ACHN (cell line): ENCODE measurements around the gene KRT2.

Experiments used
- DNase-seq: peaks from one replicate; pipeline ENCODE4 v3.0.0-alpha.2; 2015
- in situ Hi-C: cut with HindIII; loops from 2 replicates; pipeline ENCODE4 v1.10.0; 2017; ENCODE audit warnings: low sequenced_read_pairs, low pct_ligation_motif_present, low pct_unique_long_range_greater_than_20kb

The KRT2 gene

DNA sequence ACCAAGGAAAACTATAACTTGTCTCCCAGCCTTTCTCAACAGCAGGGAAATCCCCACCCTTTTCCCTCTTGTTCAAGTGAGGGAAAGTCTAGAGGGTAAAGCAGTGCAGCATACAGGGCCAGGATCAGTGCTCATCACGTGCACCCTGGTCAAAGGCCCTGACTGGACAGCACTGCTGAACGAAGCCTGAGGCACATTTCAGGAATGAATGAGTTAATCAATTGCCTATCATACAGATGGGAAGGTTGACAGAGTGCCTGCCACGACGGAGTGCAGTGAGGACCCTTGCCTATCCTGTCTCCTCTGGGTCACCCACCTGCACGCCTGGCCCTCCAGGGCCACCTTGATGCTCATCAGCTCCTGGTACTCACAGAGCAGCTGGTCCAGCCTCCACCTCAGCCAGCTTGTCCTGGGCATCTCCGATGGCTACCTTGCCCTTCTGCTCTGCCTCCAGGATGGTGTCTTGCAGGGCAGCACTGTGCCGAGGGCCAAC, 22.0 kb downstream of the KRT2 start:
- in situ Hi-C loops = no loop called here
- no peak for DNase-seq

- DNase-seq = no peak
- in situ Hi-C loops = no loop called here
Measured at GRCh38 chr12:52629281-52630007, 22.6 kb downstream of the KRT2 start.

- no peak for DNase-seq
- in situ Hi-C loops = no loop called here
Measured at GRCh38 chr12:52628841-52629240, 23.2 kb downstream of the KRT2 start.

- in situ Hi-C loops = no loop called here
- DNase-seq = no peak
Measured at GRCh38 chr12:52628111-52628507, 23.9 kb downstream of the KRT2 start.

DNA sequence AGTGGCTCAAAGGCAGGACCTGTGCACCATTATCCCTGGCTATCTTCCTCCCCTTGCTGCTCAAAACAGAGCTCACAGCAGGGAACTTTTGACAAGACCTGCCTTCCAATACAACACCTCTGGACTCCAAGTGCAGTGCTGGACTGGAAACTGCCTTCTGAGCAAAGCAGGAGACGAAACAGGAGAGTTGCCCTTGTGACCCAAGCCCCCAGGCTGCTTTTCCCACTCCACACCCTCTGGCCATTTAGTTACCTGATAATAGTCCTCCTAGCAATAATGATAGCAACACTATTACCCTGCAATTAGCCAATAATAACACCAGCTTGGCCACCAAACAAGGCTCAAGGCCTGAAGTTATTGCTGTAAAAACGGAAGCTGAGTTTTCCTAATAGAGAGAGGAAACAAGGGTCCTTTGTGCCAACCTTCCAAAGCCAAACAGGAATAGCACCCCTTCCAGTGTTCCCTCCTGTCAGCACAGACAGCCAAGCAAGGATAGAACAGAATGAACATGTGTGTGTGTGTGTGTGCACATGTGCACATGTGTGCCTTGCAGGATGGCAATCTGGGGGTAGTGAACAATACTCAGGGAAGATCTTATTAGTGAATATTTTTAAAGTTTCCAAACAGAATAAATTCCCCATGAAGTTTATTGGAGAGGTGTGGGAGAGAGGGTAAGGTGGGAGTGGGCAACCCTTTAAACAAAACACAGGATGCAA, 24.5 kb downstream of the KRT2 start:
- DNase-seq = no peak
- in situ Hi-C loops = no loop called here

GRCh38 chr12:52622349-52622748, 29.7 kb downstream of the KRT2 start:
- in situ Hi-C loops = no loop called here
- DNase-seq = no peak

DNA sequence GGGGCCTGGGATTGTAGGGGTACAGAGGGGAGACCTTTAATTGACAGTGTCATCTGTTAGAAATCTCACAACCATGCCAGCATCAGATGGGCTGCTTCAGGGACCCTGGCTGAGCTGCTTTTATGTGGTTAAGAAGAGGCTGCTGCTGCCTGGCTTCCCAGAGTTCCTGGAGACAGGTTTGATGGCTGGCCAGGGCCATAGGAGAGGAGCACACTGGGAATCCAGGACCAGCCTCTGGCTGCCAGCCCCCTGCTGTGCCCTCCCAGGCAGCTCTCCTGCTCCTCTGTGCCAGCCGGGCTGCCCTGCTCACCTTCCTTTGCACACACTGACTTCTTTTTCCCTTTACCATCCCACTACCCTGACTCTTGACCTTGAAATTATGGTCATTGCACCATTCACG, 33.1 kb downstream of the KRT2 start:
- in situ Hi-C loops = no loop called here
- no peak for DNase-seq

DNA sequence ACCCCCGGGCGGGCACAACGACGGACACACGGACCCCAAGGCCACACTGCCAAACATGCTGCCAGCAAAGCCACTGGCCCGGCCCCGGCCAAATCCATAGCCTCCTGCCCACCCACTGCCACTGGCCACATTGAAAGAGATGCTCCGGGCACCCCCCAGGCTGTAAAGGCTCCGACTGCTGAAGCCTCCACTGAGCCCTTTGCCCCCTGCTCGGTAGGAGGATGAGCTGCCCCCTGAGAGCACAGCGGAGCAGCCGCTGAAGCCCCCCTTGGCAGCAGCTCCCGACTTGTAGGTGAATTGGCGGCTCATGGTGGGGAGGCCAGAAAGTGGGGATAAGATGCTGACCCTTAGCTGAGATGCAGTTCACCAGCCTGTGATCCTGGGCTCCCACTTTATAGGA, 33.8 kb downstream of the KRT2 start, which contains the start of gene KRT73:
TSS of gene KRT73 (minus strand) at position 344 of the 400 bp plus-strand sequence. CDS start at position 309, 35 bp downstream.
- in situ Hi-C loops = no loop called here
- DNase-seq = no peak

DNA sequence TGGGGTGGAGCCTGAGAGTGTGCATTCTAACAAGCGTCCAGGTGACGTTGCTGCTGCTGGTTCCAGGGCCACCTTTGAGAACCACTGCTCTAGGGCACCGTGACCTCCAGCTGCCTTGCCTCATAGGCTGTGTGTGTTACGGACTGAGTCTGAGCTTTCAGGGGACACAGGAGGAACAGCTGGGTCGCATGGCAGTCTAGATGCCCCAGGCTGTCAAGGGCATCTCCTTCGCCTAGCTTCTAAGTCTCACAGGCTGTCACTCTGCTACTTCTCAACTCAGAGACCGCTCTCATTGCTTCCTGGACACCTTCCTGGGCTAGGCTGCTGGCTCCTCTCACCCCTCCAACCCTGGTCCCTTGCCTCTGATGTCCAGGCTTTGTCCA, 34.6 kb downstream of the KRT2 start:
- no peak for DNase-seq
- in situ Hi-C loops = no loop called here

DNA sequence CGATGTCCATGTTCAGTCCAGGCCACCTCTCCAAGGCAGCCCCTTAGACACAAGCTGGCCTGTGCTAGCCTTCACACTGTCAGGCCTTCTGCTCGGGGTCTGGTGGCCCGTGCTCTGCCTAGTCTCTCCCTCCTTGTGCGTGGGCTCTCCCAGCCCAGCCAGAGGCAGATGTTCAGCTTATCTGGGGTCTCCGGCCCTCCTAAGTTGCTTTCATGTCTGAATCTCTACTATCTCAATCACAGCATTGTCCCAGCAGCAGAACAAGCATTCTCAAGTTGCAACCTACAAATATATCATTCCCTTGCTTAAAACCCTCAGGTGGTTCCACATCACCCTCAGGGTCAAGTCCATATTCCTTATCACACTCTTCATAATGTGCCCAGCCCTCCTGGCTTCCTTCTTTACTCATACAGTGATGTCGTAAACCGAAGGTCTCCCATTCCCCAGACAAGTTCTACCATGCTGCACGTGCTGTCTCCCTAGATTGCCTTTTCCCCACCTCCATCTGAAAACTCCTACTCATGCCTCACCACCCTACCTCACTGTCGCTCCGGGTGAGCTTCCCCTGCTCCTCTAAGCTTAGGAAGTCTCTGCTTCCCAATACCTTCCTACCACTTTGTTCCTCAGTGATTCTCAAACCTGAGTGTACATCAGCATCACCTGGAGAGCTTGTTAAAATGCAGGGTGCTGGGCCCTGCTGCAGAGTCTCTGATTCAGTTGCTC, 35.2 kb downstream of the KRT2 start:
- in situ Hi-C loops = no loop called here
- no peak for DNase-seq

DNA sequence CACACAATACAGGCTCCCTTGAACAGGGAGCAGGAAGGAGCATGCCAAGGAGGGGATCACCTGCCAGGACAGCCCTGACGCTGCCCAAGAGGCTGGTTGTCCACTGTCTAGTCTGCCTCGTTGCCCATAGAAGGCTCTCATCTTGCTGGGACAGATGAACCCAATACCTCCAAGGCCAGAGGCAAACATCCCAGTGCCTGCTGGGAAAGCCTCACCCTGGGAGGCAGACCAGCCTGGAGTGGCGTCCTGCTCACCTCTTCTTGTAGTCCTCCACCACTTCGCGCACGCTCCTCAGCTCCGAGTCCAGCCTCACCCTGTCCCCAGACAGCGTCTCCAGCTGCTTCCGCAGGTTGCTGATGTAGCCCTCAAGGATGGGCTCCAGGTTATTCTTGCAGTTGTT, 36.1 kb downstream of the KRT2 start:
- in situ Hi-C loops = no loop called here
- DNase-seq = no peak

DNA sequence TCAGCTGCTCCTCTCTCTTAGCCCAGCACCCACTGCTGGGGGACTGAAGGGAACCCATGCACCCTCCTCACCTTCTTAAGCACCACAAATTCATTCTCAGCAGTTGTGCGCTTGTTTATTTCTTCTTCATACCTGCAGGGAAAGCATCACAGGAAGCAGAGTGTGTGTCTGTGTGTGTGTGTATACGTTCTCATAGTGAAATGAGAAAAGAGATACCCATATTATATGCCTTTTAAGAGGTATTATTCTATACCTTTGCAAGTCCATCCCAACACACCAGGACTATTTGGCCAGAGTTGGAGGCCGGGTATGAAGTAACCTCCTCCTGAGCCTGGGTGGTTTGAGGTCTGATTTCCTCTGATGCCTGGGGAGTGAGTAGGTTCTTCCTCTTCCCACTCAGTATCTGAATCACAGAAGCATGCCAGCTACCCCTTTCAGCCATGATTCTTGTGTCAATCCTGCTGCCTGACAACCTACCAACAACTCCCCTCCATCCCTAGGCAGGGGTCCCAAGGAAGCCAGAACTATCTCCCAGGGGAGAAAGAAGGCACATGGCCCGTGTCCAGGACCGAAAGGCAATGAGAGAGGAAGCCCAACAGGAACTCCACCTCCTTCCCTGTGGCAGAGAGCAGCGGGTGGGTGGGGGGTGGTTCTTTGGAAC, 36.7 kb downstream of the KRT2 start:
- in situ Hi-C loops = no loop called here
- no peak for DNase-seq

DNA sequence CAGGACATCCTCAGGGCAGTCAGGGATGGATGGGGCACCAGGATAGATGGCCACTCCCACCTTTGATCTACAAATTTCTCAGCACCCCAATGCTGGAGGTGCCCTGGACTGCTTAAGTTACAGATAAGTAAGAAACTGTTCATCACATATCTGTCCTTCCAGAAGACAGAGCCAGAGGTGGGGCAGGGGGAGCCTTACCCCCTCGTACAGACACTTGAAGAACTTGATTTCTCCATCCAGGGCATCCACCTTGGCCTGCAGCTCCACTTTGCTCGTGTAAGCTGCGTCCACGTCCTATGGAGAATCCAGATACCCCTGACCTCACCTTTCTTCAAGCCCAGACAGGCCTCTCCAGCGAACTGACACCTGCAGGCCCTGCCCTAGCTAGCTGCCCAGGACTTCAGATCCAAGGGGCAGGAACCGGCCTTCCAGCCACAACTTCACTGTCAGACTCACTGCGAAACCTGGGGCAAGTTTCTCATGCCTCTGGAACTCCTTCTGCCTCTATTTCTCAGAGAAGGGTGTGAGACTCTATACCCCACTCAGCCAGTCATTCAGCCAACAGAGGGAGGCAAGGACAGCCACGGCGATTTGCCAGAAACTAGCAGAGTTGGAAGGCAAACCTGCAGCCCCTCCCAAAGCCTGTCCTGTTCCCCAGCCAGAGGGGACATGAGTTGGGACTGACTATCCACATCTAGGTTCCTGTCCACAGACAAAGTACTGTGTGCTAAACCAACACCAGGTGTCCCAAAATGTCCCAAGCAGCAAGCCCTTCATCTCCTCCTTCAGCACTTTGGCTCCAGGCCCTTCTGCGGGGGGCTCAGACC, 37.4 kb downstream of the KRT2 start:
- in situ Hi-C loops = no loop called here
- DNase-seq = no peak

- DNase-seq = no peak
- in situ Hi-C loops = no loop called here
Measured at GRCh38 chr12:52613384-52614030, 38.5 kb downstream of the KRT2 start.

DNA sequence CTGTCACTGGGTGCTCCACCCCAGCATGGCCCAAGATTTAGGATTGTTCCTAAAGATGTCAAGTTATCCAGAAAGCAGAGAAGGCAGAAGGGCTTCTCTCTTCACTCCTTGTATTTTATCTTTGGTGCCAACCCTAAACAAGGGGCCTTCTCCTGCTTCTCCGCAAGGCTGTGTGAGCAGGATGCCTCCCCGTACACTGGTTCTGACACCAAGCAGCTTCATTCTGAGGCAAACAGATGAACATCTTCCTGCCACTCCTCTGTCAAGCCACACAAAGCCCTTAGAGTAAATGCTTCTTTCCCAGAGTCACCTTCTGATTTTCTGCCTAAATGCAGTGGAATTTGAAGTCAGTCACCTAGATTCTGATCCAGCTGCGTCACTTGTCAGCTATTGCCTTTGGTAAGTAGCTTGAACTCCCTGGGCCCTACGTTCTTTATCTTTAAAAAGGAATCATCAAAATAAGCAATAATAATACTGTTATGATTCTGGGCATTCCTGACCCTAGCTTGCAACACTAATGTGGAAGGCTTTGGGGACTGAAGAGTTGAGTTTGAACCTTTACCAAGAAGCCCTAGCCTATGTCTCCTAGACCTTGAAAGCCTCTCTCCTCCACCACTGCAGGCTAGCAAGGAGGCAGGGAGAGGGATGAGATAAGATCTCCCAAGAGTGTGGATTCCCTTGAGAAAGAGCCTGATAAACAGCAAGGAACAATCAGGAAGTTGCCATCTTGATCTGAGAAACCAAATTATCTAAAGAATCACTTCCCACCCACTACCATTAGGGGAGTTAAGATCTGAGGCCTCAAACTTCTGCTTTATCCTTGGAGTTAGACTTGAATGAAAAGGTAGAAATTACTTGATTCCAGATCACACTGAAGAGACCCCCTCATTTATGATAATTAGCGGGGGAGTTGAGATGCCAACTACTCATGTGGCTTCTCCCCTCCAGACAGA, 39.3 kb downstream of the KRT2 start:
- in situ Hi-C loops = no loop called here
- no peak for DNase-seq

- in situ Hi-C loops = no loop called here
- no peak for DNase-seq
Measured at GRCh38 chr12:52611080-52611468, 40.9 kb downstream of the KRT2 start.
